NT2/D1 (cell line): ENCODE measurements around the gene ATP5F1E.
A peak's percentile ranks its signal among the peaks of the same experiment; 100 is the strongest.

Source experiments
- DNase-seq: peaks from one replicate; pipeline ENCODE4 v3.0.0-alpha.2; 2011; ENCODE audit warnings: low read depth, low spot score
- H3K27me3 ChIP-seq: 2 replicates; pipeline ENCODE4 v1.6.0; 2011; ENCODE audit warnings: mild to moderate bottlenecking; ENCODE audit not compliant: insufficient read length, insufficient read depth
- H3K36me3 ChIP-seq: 2 replicates; pipeline ENCODE4 v1.6.1; 2011; ENCODE audit warnings: mild to moderate bottlenecking, low read length, mixed read lengths; ENCODE audit not compliant: insufficient read depth, insufficient read length
- H3K4me1 ChIP-seq: 2 replicates; pipeline ENCODE4 v1.5.1; 2011; ENCODE audit not compliant: insufficient read depth, insufficient read length
- H3K4me3 ChIP-seq: 2 replicates; pipeline ENCODE4 v1.5.1; 2011; ENCODE audit warnings: low read depth; ENCODE audit not compliant: insufficient read length
- H3K9ac ChIP-seq: 2 replicates; pipeline ENCODE4 v1.6.0; 2011; ENCODE audit warnings: low read depth; ENCODE audit not compliant: insufficient read length
- H3K9me3 ChIP-seq: 2 replicates; pipeline ENCODE4 v1.5.1; 2011; ENCODE audit warnings: mild to moderate bottlenecking, low read length; ENCODE audit not compliant: insufficient read depth
- SUZ12 ChIP-seq: IDR thresholded peaks from 2 replicates; pipeline ENCODE4 v1.6.1; 2011; ENCODE audit not compliant: insufficient read length, insufficient read depth; ENCODE audit errors: extremely low read depth
- YY1 ChIP-seq: IDR thresholded peaks from 2 replicates; pipeline ENCODE4 v1.6.1; 2011; ENCODE audit not compliant: insufficient read length, insufficient read depth
- ZNF274 ChIP-seq: IDR thresholded peaks from 2 replicates; pipeline ENCODE4 v1.6.1; 2011; ENCODE audit warnings: mild to moderate bottlenecking, low read depth, low read length

ATP5F1E gene

DNA sequence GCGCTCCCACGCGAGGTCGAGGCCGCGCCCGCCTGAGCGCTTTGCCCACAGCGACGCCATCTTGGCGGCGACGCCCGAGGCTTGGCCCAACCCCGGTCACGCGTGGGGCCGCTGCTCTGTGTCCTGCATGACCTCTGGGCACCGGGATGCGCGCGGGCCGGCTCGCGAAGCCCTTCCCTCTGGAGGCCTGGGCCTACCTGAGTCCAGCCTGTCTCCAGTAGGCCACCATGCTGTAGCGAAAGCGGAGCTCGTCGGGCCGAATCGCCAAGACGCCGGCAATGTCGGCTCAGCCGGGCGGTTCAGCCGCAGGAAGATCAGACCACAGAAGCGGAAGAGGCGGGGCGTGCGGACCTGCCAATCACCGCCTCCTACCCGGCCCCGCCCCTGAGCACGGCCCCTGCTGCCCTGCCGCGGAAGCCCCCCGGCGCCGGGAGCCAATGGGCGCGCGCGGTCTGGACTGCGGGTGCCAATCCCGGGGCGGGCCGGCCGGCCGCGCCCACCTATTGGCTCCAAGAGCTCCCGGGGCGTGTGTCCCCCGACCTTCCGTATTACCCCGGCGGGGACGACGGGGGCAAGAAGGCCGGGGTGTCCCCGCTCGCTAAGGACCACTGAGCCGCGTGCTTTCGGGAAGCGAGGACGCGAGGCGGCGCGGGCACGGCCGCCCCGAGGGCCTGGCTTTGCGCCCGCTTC lies at the start of gene ATP5F1E:
Gene ATP5F1E (minus strand): TSS at position 313 of the 690 bp plus-strand sequence. CDS start 84 bp downstream, at position 229.
- Histone ChIP-seq H3K36me3 (peaks cover 78% of the 10 kb centered on the region), H3K9ac (peak within 1 kb of the TSS; percentile 99), H3K9me3 (no peaks in the 10 kb centered on the region), H3K27me3 (peaks cover 36% of the 10 kb centered on the region), H3K4me1 (no peaks in the 10 kb centered on the region), H3K4me3 (peak within 1 kb of the TSS; percentile 96)
- peak; percentile 90 for DNase-seq
- TF ChIP-seq YY1: no peak
- TF ChIP-seq SUZ12: no peak
- TF ChIP-seq ZNF274: no peak

DNA sequence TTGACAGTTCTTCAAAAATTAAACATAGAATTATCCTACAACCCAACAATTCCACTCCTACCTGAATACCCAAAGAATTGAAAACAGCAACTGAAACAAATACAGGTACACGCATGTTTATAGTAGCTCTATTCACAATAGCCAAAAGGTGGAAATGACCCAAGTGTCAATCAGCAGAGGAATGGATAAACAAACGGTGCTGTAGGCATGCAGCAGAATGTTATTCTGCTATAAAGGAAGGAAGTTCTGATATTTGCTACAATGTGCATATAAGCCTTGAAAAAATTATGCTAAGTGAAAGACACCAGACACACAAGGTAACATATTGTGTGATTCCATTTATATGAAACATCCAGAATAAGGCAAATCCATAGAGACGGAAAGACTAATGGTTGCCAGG lies 48.9 kb upstream of the ATP5F1E start:
- Histone ChIP-seq H3K4me1 (no peaks in the 10 kb centered on the region), H3K36me3 (no peaks in the 10 kb centered on the region), H3K9ac (no peak overlapping the region), H3K4me3 (no peak overlapping the region), H3K9me3 (no peaks in the 10 kb centered on the region), H3K27me3 (peaks cover 13% of the 10 kb centered on the region)
- DNase-seq: no peak
- no peak for TF ChIP-seq ZNF274
- TF ChIP-seq YY1: no peak
- no peak for TF ChIP-seq SUZ12

DNA sequence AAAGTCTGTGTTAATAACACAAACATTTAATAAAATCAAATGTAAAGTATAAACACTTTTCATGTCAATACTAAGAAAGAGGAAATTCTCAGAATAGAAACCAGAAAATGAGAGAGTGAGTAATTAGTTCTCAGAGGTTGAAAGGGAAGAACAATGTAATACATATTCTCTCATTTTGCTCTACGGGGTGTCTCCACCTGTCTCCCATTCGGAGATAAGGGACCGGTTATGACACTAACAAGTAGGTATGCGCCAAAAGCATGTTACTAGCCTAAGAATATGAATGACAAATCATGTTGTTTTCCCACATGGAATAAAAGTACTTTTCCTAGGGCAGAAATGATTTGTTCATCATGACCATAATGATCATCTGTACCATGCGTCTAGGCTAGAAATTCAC lies 46.1 kb upstream of the ATP5F1E start:
- H3K27me3 ChIP-seq: peaks cover 18% of the 10 kb centered on the region
- no peak for DNase-seq

DNA sequence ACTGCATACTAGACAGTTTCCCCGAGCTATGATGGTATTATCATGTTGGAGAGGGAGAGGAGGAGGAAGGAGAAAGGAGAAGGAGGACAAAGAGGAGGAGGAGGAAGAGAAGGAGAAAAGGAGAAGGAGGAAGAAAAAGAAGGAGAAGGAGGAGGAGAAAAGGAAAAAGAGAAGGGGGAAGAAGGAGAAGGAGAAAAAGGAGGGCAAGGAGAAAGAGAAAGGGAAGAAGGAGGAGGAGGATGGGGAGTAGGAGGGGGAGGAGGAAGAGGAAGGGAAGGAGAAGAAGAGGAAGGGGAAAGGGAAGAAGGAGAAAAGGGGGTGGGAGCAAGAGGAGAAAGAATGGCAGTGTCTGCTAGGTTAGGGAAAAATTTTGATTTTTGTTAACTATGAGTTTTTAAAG lies 45.6 kb upstream of the ATP5F1E start:
- Histone ChIP-seq H3K9ac (no peak overlapping the region), H3K4me1 (no peaks in the 10 kb centered on the region), H3K9me3 (no peaks in the 10 kb centered on the region), H3K4me3 (no peak overlapping the region), H3K27me3 (peaks cover 24% of the 10 kb centered on the region), H3K36me3 (no peaks in the 10 kb centered on the region)
- no peak for DNase-seq
- TF ChIP-seq SUZ12 (no peak), YY1 (no peak), ZNF274 (no peak)

More for the DNA sequence above, 46.1 kb upstream of the ATP5F1E start:
- TF ChIP-seq YY1: no peak
- no peak for TF ChIP-seq ZNF274
- TF ChIP-seq SUZ12: no peak
- Histone ChIP-seq H3K9me3 (no peaks in the 10 kb centered on the region), H3K9ac (no peak overlapping the region), H3K4me1 (no peaks in the 10 kb centered on the region), H3K36me3 (no peaks in the 10 kb centered on the region), H3K4me3 (no peak overlapping the region)

DNA sequence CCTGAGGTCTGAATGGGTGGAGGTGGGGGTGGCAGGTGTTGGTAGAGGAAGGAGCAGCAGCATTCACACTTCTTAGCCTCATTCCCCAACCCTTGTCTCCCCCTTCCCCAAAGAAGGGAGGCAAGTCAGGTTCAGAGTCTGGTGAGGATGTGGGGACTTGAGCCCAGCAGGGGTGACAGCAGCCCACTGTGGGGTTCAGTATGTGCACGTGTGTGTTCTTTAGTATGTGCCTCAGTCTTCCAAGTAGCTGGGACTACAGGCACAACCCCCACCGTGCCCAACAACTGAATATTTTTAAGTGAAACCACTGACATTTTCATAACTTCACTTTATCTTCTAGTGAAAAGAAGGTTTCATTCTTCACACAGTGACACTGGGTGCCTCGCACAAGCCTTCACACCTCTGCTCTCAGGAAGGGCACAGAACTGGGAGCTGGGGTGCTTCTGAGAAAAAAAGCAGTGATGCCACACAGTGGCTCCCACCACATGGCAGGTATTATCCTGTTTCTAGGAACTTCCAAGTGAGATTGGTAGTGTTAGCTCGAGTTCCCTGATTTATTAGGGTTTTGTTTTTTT lies 43.9 kb upstream of the ATP5F1E start:
- no peak for DNase-seq
- no peaks in the 10 kb centered on the region for H3K36me3 ChIP-seq
- H3K9ac ChIP-seq: no peak overlapping the region
- no peak for TF ChIP-seq YY1
- no peak for TF ChIP-seq ZNF274
- no peak for TF ChIP-seq SUZ12
- no peaks in the 10 kb centered on the region for H3K4me1 ChIP-seq
- H3K9me3 ChIP-seq: no peaks in the 10 kb centered on the region
- no peak overlapping the region for H3K4me3 ChIP-seq
- peaks cover 29% of the 10 kb centered on the region for H3K27me3 ChIP-seq

DNA sequence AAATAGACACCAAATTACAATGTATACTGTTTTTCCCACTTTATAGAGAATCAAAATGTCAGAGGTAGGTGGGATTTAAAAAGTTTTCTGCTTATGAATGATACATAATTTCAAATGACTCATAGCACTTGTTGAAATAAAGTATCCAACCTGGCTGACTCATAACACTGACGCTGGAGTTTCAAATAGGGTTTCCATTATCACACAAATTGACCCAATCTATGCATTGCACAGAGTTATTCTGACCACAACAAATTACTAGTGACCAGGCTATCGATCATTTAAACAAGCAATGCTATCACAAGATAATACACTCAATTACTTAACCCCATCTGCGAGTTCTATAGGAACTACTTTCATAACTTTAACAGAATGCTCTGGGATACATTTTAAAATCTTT lies 42.3 kb upstream of the ATP5F1E start:
- Histone ChIP-seq H3K9ac (no peak overlapping the region), H3K4me1 (no peaks in the 10 kb centered on the region), H3K9me3 (no peaks in the 10 kb centered on the region), H3K36me3 (no peaks in the 10 kb centered on the region), H3K27me3 (peaks cover 34% of the 10 kb centered on the region), H3K4me3 (no peak overlapping the region)
- DNase-seq: no peak
- no peak for TF ChIP-seq ZNF274

DNA sequence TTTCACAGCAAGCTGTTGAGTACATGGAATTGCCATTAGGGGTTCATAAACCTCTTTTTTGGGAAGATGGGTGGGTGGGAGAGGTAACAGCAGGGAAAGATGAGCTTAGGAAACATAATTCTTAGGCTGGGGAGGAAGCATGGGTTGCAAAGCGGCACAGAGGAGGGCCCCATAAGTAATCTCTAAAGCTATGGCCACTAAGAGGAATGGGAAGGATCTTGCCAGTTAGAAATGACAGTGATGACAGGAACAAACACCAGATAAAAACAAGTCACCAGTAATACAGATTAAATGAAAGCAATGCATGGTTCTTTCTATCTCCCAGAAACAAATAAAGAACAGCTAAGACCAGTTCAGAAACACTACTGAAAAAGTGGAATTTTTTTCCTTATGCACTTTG lies 41.4 kb upstream of the ATP5F1E start:
- no peaks in the 10 kb centered on the region for H3K4me1 ChIP-seq
- no peak for DNase-seq
- no peak overlapping the region for H3K4me3 ChIP-seq
- peaks cover 34% of the 10 kb centered on the region for H3K27me3 ChIP-seq
- no peaks in the 10 kb centered on the region for H3K9me3 ChIP-seq
- no peak overlapping the region for H3K9ac ChIP-seq
- TF ChIP-seq ZNF274: no peak
- TF ChIP-seq SUZ12: no peak
- no peak for TF ChIP-seq YY1
- H3K36me3 ChIP-seq: no peaks in the 10 kb centered on the region
